Right renal pelvis (tissue), 4 donors: ENCODE results near the gene COX19. TPM values are rescaled to one million over a fixed set of nuclear protein-coding genes. Genes with fewer than 3 reads are reported as not detected.

Experiments used
- DNase-seq, 4 donors: peaks; one replicate each; pipeline ENCODE4 v3.0.0-alpha.2; 2013; ENCODE audit warnings: low read depth in 4 of 4, low spot score in 3 of 4, missing footprints in 1 of 4
- polyA plus RNA-seq, 4 donors: library from polyadenylated mRNA; unstranded; fragments of 120-200 nt; gene quantifications; one replicate each; pipeline ENCODE4 v1.2.1, GENCODE V29; 2013; ENCODE audit not compliant: insufficient read length in 4 of 4

Gene COX19
- polyA plus RNA-seq, 4 donors = 11.8 to 13.3 (median 12.1) TPM

- peak; percentile 92 to 93 (median 93) for DNase-seq
Observed at GRCh38 chr7:992709-993607, 17.6 kb upstream of the COX19 start.

DNA sequence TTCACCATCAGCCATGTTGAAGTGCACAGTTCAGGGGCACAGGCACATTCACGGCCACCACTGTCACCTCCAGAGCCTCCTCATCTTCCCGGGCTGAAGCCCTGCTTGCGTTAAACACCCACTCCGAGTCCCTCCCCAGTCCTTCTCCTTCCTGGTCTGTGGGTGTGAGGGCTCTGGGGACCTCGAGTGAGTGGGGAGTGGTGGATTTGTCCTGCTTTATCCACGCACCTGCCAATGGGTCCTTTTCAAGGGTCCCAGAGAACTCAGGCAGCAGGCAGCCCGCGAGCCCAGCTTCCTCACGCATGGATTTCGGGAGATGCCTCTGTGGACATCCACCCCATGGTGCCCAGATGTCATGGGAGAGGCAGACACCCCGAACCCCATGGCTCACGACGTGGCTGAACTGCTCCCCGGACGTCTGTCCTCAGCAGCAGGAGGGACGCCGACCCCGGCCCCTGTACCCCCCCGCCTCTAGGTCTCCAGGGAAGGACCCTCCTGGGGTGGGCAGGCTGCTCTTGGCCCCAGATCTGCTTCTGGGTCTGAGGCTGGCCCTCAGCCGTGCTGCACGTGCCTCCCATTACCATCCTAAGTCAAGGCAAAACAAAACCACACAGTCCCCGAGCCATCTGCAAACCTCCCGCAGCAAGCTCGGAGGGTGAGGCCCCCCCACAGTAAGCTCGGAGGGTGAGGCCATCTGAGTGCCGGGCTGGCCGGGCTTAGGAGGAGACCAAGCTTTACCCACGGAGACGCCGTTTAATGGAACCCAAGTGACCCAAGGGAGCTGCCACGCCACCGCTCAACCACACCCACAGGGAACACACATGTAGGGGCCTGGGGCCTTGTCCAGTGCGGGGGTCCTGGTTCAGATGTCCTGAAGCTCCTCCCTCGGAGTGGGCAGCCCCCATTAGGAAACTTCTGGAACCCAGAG lies 16.6 kb upstream of the COX19 start:
- no peak for DNase-seq

- no peak for DNase-seq
Observed at GRCh38 chr7:990933-991728, 15.8 kb upstream of the COX19 start.

GRCh38 chr7:990352-990932 lies 15.1 kb upstream of the COX19 start:
- DNase-seq = no peak

DNA sequence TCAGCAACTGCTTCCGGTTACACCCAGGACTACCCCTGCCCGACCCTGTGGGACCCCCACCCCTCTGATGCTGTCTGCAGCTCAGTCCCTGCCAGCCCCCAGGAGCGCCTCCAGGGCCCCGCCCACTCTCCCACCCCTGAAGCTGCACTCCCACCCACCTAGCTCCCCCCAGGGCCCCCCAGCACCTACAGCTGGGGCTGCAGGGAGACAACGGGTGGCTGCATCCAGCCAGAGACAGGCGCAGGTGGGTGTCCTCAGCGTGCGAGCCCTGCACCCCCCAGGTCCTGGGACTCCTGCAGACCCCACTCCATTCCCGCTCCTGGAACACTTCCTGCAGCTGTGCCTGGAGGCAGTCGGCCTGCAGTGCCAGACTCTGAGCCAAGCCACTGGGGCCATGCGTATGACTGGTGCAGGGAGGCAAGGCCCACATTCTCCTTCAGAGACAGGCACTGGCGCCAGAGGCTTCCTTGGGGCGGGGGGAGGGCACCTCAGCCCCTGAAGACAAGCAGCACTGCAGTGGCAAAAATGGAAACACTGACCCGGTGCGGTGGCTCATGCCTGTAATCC lies 13.7 kb upstream of the COX19 start:
- DNase-seq = no peak

DNA sequence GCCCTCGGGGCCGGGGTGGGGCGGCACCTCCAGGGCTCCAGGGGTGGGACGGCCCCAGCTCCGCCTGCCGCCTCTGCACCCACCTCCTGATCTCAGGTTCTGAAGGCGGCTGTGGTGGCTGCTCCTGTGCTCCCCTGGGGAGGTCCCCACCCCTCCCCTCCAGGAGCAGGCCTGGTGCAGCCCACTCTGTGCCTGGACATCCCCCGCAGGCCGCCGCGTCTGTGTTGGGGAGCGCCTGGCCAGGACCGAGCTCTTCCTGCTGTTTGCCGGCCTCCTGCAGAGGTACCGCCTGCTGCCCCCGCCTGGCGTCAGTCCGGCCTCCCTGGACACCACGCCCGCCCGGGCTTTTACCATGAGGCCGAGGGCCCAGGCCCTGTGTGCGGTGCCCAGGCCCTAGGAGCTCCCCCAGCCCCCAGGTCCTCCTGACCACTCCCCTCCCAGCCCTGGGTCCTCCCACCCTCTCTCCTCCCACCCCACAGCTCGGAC lies 13.1 kb upstream of the COX19 start:
- DNase-seq = no peak

DNA sequence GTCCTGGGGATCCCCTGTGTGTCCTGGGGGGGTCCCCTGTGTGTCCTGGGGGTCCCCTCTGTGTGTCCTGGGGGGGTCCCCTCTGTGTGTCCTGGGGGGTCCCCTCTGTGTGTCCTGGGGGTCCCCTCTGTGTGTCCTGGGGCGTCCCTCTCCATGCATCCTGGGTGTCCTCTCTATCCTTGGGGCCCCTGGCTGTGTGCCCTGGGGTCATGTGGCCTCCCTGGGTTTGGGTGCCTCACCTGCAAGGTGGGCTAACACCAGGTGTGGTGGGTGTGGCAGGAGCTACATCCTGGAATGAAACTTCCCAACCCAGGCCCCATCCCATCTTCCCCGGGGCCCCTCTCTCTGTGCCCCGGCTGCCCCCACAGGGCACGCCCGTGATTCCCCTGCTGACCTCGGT lies 12.6 kb upstream of the COX19 start:
- no peak for DNase-seq

DNA sequence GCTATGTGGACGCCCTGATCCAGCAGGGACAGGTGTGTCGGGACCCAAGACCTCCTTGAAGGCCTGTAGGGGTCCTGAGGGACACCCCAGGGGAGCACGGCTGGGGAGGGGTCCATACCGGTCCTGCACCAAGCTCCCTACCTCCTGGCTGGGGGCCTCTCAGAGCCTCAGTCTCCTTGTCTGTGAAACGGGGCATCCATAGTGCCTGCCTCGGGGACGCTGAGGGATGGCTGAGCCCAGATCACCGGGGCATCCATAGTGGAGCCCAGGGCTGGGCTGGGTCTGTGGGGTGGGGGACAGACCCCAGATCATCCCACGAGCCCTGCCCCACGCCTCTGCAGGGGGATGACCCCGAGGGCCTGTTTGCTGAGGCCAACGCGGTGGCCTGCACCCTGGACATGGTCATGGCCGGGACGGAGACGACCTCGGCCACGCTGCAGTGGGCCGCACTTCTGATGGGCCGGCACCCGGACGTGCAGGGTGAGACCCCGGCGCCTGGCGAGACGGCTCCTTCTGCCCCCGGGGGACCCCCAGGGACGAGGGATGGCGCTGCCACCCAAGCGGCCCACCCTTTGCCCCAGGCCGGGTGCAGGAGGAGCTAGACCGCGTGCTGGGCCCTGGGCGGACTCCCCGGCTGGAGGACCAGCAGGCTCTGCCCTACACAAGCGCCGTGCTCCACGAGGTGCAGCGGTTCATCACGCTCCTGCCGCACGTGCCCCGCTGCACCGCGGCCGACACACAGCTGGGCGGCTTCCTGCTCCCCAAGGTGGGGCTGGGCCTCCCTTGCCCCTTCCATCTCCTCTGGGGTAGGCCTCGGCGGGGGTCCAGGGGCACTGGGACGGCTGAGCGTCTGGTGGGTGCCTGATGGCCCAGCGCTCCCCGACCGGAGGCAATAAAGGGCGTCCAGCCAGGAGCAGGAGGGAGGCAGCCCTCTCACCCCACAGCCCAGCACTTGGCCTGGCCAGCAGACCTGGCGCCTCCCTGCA lies 11.7 kb upstream of the COX19 start:
- no peak for DNase-seq

DNA sequence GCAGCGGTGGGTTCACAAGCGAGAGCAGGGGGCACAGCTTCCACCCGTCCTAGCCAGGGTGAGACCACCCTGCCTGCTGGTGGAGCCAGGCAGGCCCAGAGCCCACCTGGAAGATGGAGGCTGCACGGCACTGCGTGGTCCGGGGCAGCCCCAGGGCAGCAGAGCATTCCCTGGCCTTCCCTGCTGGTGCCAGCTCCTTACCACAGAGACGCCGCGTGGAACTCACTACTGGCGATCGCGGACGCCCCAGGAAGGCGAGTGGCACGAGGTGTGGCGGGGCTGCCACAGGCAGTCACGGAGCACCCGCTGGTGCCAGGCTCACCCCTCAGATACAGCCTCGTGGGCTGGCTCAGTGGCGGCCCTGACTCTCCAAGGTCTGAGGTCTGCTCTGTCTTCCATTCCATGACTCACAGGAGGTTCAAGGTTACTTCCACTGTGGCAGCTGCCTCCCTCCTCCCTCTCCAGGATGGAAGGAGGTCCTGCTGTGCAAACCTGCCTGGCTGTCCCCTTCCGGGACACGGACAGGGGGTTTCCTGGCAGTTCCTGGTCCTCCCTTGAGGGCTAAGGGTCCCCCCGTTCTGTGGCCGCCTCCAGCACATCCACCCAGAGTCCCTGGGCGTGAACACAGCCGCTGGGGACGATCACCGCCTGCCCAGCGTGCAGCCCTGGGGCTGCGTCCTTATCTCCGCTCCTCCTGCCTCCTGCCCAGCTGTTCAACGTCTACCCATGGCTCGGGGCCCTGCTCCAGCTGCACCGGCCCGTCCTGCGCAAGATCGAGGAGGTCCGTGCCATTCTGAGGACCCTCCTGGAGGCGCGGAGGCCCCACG lies 10.8 kb upstream of the COX19 start:
- DNase-seq = no peak

DNA sequence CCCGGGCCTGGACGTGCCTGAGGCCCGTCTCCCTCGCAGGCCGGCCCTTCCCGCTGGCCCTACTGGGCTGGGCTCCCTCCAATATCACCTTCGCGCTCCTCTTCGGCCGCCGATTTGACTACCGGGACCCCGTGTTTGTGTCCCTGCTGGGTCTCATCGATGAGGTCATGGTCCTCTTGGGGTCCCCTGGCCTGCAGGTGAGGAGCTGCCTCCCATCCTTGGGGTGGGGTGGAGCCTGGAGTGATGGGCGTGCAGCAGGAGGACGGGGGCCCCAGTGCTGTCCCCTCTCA lies 9.7 kb upstream of the COX19 start:
- no peak for DNase-seq

- no peak for DNase-seq
Observed at GRCh38 chr7:984361-985126, 9.2 kb upstream of the COX19 start.

DNA sequence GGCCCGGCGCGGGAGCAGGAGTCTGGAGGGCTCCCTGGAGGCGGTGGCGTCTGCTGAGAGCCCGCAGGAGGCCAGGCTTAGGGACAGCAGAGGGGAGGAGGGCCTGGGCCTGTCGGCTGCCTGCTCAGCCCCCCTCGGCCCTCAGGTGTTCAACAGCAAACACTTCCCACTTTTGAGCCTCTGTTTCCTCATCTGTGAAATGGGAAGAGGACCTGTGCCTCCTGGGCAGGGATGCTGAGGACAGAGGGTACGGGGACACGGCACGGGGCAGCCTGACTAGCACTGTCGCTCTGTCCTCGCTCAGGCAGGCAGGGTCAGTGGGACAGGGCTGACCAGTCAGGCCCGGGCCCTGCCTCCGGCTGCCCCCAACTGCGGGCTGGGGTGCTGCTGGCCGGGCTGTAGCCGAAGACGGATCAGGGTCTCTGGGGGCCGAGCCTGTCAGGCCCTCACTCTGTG lies 8.3 kb upstream of the COX19 start:
- no peak for DNase-seq

- DNase-seq = no peak
Observed at GRCh38 chr7:983004-983615, 7.8 kb upstream of the COX19 start, which contains the start of gene CYP2W1. TSS of gene CYP2W1 (plus strand) at chr7:983181. CDS start at chr7:983212, 31 bp downstream.

DNA sequence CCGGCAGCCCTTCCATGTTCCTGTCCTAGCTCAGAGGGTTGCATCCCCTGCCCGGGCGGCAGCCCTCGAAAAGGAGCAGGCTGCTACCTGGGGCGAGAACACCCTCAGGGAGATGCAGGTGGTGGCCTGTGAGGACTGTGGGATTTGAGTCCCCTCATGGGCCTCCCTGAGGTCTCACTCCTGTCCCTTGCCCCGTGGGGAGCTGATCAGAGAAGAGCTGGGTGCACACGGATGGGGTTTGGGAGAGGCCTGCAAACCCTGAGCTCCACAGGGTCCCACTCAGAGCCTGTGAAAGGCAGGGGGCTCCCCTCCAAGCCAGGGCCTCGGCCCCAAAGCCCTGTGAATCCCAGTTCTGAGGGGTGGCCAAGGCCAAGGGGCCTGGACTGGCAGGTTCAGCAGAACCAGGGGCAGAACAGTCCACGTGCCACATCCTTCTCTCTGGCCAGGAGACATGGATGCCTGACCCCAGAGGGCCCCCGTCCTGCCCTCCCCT lies 7.2 kb upstream of the COX19 start:
- DNase-seq = no peak

DNA sequence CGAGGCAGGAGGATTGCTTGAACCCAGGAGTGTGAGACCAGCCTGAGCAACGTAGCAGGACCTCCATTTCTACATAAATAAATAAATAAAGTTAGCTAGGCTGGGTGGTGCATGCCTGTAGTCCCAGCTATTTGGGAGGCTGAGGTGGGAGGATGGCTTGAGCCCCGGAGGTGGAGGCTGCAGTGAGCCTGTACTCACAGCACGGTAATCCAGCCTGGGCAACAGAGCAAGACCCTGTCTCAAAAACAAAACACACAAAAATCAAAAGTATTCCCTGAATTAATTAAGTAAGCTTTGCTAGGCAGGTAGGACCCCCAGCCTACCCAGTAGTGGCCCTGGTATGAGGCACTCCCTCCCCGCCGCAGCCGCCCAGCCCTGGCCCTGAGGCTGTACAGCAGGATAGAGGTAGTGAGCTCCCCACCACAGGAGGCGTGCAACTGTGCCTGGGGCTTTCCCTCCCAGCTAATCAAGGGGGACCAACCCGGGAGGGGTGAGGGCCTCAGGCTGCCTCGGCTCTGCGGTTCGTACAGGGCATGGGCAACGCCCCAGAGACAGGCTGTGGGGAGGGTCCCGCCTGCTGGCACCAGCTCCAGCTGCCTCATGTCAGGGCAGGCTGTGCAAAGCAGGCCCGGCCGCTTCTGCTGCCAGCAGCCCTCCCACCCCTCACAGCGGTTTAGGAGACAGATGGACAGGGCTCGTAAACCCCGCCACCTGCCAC lies 6.6 kb upstream of the COX19 start:
- no peak for DNase-seq
